Gastroesophageal sphincter (tissue), 4 donors: ENCODE data around the gene CLDN14. TPM values are rescaled to one million over a fixed set of nuclear protein-coding genes. Genes with fewer than 3 reads are reported as not detected.

Source experiments
- ATAC-seq: fragments of 150-250 bp; one replicate; pipeline ENCODE4 v1.9.1; 2016; ENCODE audit warnings: mild to moderate bottlenecking, moderate library complexity
- H3K27ac ChIP-seq, 4 donors: fragments of 200-600 bp; sonication (generic) in 3 of 4; 1 replicate in 3 of 4; 2 replicates in 1 of 4; pipeline ENCODE4 v1.5.1; 2016 to 2019
- H3K27me3 ChIP-seq: fragments of 200-600 bp; sonication (generic); one replicate; pipeline ENCODE4 v1.5.1; 2019
- H3K36me3 ChIP-seq, 2 donors: fragments of 200-600 bp; sonication (generic); one replicate each; pipeline ENCODE4 v1.5.1; 2019; ENCODE audit warnings: control low read depth in 1 of 2
- H3K4me1 ChIP-seq, 3 donors: fragments of 200-600 bp; sonication (generic); 1 replicate in 2 of 3; 2 replicates in 1 of 3; pipeline ENCODE4 v1.5.1; 2016 to 2019; ENCODE audit warnings: control low read depth in 2 of 3
- H3K4me3 ChIP-seq, 2 donors: fragments of 200-600 bp; sonication (generic); one replicate each; pipeline ENCODE4 v1.5.1; 2019; ENCODE audit warnings: mild to moderate bottlenecking in 1 of 2, moderate library complexity in 1 of 2
- H3K9me3 ChIP-seq, 3 donors: fragments of 200-600 bp; sonication (generic); one replicate each; pipeline ENCODE4 v1.5.1; 2017 to 2019; ENCODE audit warnings: control low read depth in 2 of 3
- EP300 ChIP-seq: sonication (generic); formaldehyde crosslinking; IDR thresholded peaks from one replicate; pipeline ENCODE4 v1.6.1; 2017; ENCODE audit warnings: antibody characterized with exemption, mild to moderate bottlenecking
- POLR2A ChIP-seq, 2 donors: fragments of 450-650 bp; IDR thresholded peaks; one replicate each; pipeline ENCODE4 v1.6.1; 2017; ENCODE audit warnings: antibody characterized with exemption in 2 of 2, mild to moderate bottlenecking in 2 of 2, moderate library complexity in 1 of 2
- POLR2AphosphoS5 ChIP-seq: sonication (generic); formaldehyde crosslinking; IDR thresholded peaks from one replicate; pipeline ENCODE4 v1.6.1; 2017; ENCODE audit warnings: antibody characterized with exemption
- WGBS, 2 donors: methylation state at CpG; one replicate each; pipeline ENCODE4 v1.1.5; 2018; ENCODE audit warnings: low coverage in 1 of 2; 5-methylcytosine and 5-hydroxymethylcytosine counted together
- total RNA-seq, 4 donors: library from RNA; depleted of rRNA; stranded (reverse); fragments of >200 nt; gene quantifications; one replicate each; pipeline ENCODE4 v1.1.0, GENCODE V29; 2016
- TF ChIP-seq, protein P1 (sequence below), 4 experiments: fragments of 200-600 bp in 2 of 4; fragments of 450-650 bp in 2 of 4; sonication (generic) in 1 of 4; IDR thresholded peaks; one replicate each; pipeline ENCODE4 v1.5.1; 2017 to 2019; ENCODE audit warnings: antibody characterized with exemption in 4 of 4, mild to moderate bottlenecking in 2 of 4, moderate library complexity in 2 of 4

Gene CLDN14
- total RNA-seq, 4 donors from 2014 or later = 0.15 TPM; not detected in 3

DNA sequence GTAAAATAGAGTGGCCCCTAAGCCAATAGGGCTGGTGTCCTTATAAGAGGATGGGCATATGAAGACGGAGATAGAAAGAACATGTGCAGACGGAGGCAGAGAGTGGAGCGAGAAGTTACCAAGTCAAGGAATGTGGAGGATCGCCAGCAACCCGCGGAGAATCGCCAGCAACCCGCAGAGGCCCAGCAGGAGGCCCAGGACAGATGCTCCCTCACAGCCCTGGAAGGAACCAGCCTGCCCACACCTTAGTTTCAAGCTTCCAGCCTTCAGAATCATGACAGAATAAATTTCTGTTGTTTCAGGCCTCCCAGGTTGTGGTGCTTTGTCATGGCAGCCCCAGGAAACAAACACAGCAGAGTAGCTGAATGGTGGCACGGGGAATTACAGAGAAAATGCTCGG is 9.6 kb downstream of the CLDN14 start:
- H3K27ac ChIP-seq = no peak overlapping the region
- TF ChIP-seq, protein P1, sequence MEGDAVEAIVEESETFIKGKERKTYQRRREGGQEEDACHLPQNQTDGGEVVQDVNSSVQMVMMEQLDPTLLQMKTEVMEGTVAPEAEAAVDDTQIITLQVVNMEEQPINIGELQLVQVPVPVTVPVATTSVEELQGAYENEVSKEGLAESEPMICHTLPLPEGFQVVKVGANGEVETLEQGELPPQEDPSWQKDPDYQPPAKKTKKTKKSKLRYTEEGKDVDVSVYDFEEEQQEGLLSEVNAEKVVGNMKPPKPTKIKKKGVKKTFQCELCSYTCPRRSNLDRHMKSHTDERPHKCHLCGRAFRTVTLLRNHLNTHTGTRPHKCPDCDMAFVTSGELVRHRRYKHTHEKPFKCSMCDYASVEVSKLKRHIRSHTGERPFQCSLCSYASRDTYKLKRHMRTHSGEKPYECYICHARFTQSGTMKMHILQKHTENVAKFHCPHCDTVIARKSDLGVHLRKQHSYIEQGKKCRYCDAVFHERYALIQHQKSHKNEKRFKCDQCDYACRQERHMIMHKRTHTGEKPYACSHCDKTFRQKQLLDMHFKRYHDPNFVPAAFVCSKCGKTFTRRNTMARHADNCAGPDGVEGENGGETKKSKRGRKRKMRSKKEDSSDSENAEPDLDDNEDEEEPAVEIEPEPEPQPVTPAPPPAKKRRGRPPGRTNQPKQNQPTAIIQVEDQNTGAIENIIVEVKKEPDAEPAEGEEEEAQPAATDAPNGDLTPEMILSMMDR (IDR thresholded peaks at IDR 0.05) = no peak
- TF ChIP-seq POLR2A (IDR thresholded peaks at IDR 0.05) = no peak
- TF ChIP-seq POLR2AphosphoS5 = no peak
- TF ChIP-seq EP300 = no peak
- peaks cover 0 to 3% (median 0%) of the 10 kb centered on the region in 3 donors for H3K4me1 ChIP-seq
- H3K27me3 ChIP-seq = no peaks in the 10 kb centered on the region
- H3K4me3 ChIP-seq = no peak overlapping the region
- ATAC-seq = no peak
- 75 to 100% methylated on average over 1 to 10 of the region's 10 CpGs for WGBS, 2 donors
- H3K9me3 ChIP-seq = peaks cover 0 to 12% (median 0%) of the 10 kb centered on the region in 3 donors
- no peaks in the 10 kb centered on the region for H3K36me3 ChIP-seq

DNA sequence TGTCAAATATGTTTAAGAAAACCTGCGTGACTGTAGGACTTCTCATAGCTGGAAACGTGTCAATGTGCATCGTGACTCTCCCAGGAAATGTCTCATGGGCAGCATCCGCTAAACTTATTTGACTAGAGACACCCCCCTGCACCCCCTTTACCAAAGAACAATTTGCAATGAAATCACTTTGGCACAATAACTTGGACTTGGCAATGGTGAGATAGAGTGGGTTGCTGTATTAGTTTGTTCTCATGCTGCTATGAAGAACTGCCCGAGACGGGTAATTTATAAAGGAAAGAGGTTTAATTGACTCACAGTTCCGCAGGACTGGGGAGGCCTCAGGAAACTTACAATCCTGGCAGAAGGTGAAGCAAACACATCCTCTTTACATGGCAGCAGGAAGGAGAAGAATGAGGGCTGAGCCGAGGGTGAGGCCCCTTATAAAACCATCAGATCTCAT is 13.8 kb downstream of the CLDN14 start:
- no peak overlapping the region for H3K27ac ChIP-seq
- no peaks in the 10 kb centered on the region for H3K36me3 ChIP-seq
- H3K27me3 ChIP-seq = peaks cover 27% of the 10 kb centered on the region
- no peak overlapping the region for H3K4me3 ChIP-seq
- H3K4me1 ChIP-seq = peaks cover 0 to 4% (median 0%) of the 10 kb centered on the region in 3 donors
- TF ChIP-seq EP300 = no peak
- TF ChIP-seq POLR2A (IDR thresholded peaks at IDR 0.05) = no peak
- no peak for TF ChIP-seq POLR2AphosphoS5
- TF ChIP-seq, protein P1 (IDR thresholded peaks at IDR 0.05) = no peak
- 68 to 73% methylated on average over 6 of the region's 8 CpGs for WGBS, 2 donors
- H3K9me3 ChIP-seq = no peaks in the 10 kb centered on the region
- ATAC-seq = no peak

DNA sequence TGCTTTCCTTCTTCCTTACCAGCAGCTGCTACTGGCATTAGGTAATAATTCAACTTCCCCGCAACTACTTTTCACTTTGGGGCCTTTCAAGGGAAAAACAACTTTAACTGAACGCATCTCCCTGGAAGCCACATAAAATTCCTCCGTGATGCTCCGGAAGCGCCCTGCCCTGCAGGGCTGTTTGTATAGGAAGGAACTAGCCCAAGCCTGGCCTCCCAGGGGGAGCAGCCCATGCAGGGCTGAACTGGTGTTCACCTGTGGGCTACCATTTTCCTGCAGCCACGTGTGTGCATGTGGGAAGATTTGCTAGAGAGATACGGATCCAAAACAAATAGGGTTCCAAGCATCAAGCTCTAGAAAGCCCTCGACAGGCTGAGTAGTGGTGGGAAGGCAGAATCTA is 14.4 kb downstream of the CLDN14 start:
- no peak overlapping the region for H3K27ac ChIP-seq
- no peaks in the 10 kb centered on the region for H3K9me3 ChIP-seq
- no peak overlapping the region for H3K4me3 ChIP-seq
- TF ChIP-seq, protein P1 (IDR thresholded peaks at IDR 0.05) = no peak
- TF ChIP-seq POLR2A (IDR thresholded peaks at IDR 0.05) (no peak), POLR2AphosphoS5 (no peak), EP300 (no peak)
- H3K36me3 ChIP-seq = no peaks in the 10 kb centered on the region
- peaks cover 0 to 4% (median 0%) of the 10 kb centered on the region in 3 donors for H3K4me1 ChIP-seq
- WGBS, 2 donors = 45% methylated on average over 5 of the region's 8 CpGs; no CpG with 5 or more reads in 1 of the 2 donors
- no peak for ATAC-seq
- H3K27me3 ChIP-seq = peaks cover 33% of the 10 kb centered on the region

DNA sequence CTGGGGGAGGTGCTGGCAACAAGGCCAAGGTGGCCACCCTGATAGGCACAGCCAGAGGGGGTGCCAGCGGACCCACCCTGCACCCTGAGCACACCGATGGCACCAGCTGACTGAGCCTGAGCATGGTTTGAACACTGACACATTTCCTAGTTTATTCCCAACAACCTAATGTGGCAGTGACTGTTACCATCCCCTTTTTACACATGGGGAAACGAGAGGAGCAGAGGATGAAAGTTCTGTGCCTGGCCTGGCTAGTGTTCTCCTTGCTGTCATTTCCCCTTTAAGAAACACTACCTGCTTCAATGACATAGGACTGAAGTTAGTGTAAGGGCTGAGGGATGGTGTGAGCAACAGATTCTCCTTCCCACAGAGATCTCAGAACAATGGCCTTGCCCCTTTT is 15.3 kb downstream of the CLDN14 start:
- H3K27me3 ChIP-seq = peaks cover 33% of the 10 kb centered on the region
- no peaks in the 10 kb centered on the region for H3K9me3 ChIP-seq
- no peaks in the 10 kb centered on the region for H3K36me3 ChIP-seq
- WGBS, 2 donors = 43 to 83% methylated on average over 1 to 2 of the region's 3 CpGs
- H3K4me3 ChIP-seq = no peak overlapping the region
- no peak overlapping the region for H3K27ac ChIP-seq
- H3K4me1 ChIP-seq = peaks cover 0 to 4% (median 0%) of the 10 kb centered on the region in 3 donors
- TF ChIP-seq, protein P1 (IDR thresholded peaks at IDR 0.05) = no peak
- TF ChIP-seq POLR2A (IDR thresholded peaks at IDR 0.05) (no peak), POLR2AphosphoS5 (no peak), EP300 (no peak)
- ATAC-seq = no peak

DNA sequence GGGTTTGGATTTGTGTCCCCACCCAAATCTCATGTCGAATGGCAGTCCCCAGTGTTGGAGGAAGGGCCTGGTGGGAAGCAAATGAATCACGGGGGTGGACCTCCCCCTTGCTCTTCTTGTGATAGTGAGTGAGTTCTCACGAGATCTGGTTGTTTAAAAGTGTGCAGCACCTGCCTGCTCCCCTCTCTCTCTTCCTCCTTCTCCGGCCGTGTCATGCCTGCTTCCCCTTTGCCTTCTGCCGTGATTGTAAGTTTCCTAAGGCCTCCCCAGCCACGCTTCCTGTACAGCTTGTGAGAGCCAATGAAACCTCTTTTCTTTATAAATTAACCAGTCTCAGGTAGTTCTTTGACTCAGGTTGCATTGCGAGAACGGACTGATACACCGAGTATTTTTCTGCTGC is 15.9 kb downstream of the CLDN14 start:
- H3K36me3 ChIP-seq = no peaks in the 10 kb centered on the region
- H3K27me3 ChIP-seq = peaks cover 33% of the 10 kb centered on the region
- no peak overlapping the region for H3K27ac ChIP-seq
- TF ChIP-seq POLR2AphosphoS5 = no peak
- TF ChIP-seq, protein P1 (IDR thresholded peaks at IDR 0.05) = no peak
- no peak for TF ChIP-seq POLR2A (IDR thresholded peaks at IDR 0.05)
- no peak for TF ChIP-seq EP300
- no peaks in the 10 kb centered on the region for H3K9me3 ChIP-seq
- H3K4me3 ChIP-seq = no peak overlapping the region
- no peak for ATAC-seq
- H3K4me1 ChIP-seq = peaks cover 0 to 4% (median 0%) of the 10 kb centered on the region in 3 donors
- 59 to 76% methylated on average over 10 of the region's 10 CpGs for WGBS, 2 donors
